KOPT-K1 (cell line): Measurements from ENCODE around the gene ZFHX3.
"Not testable (repeated sequence)": the region's sequence is repeated elsewhere in the genome, so short reads cannot be mapped to it uniquely, and the experiment has no call there.

Experiments
- H3K27ac ChIP-seq: fragments of 200-600 bp; sonication (generic); 2 replicates; pipeline ENCODE4 v1.5.1; 2016; ENCODE audit warnings: antibody characterized with exemption, mild to moderate bottlenecking, low read depth, low read length; ENCODE audit not compliant: poor library complexity, severe bottlenecking
- H3K36me3 ChIP-seq: fragments of 200-600 bp; sonication (generic); 2 replicates; pipeline ENCODE4 v1.5.1; 2017; ENCODE audit warnings: antibody characterized with exemption, mild to moderate bottlenecking, low read length, moderate library complexity; ENCODE audit not compliant: insufficient read depth
- H3K9me3 ChIP-seq: fragments of 200-600 bp; sonication (generic); 2 replicates; pipeline ENCODE4 v1.5.1; 2017; ENCODE audit warnings: antibody characterized with exemption, low read length, mild to moderate bottlenecking; ENCODE audit not compliant: insufficient read depth, poor library complexity, severe bottlenecking

ZFHX3 gene

GRCh38 chr16:73015612-73016487 is 32.1 kb downstream of the ZFHX3 start:
- no peak overlapping the region for H3K27ac ChIP-seq
- H3K36me3 ChIP-seq, result no peaks in the 10 kb centered on the region
- no peaks in the 10 kb centered on the region for H3K9me3 ChIP-seq

- H3K9me3 ChIP-seq, result no peaks in the 10 kb centered on the region
- no peak overlapping the region for H3K27ac ChIP-seq
- H3K36me3 ChIP-seq, result no peaks in the 10 kb centered on the region
These were observed 33.2 kb downstream of the ZFHX3 start for GRCh38 chr16:73014768-73015167.

GRCh38 chr16:73013974-73014373 is 34.0 kb downstream of the ZFHX3 start:
- H3K27ac ChIP-seq, result no peak overlapping the region
- no peaks in the 10 kb centered on the region for H3K9me3 ChIP-seq
- no peaks in the 10 kb centered on the region for H3K36me3 ChIP-seq

- no peak overlapping the region for H3K27ac ChIP-seq
- no peaks in the 10 kb centered on the region for H3K36me3 ChIP-seq
- no peaks in the 10 kb centered on the region for H3K9me3 ChIP-seq
These were observed 35.6 kb downstream of the ZFHX3 start for GRCh38 chr16:73012341-73012740.

GRCh38 chr16:73011926-73012325 is 36.0 kb downstream of the ZFHX3 start:
- H3K27ac ChIP-seq, result no peak overlapping the region
- no peaks in the 10 kb centered on the region for H3K9me3 ChIP-seq
- no peaks in the 10 kb centered on the region for H3K36me3 ChIP-seq

GRCh38 chr16:73010150-73010676 is 37.7 kb downstream of the ZFHX3 start:
- H3K9me3 ChIP-seq, result no peaks in the 10 kb centered on the region
- H3K27ac ChIP-seq, result no peak overlapping the region
- no peaks in the 10 kb centered on the region for H3K36me3 ChIP-seq

- H3K27ac ChIP-seq, H3K9me3 ChIP-seq, H3K36me3 ChIP-seq: not testable (repeated sequence)
These were observed 38.2 kb downstream of the ZFHX3 start for GRCh38 chr16:73009710-73010109.

GRCh38 chr16:73006026-73006425 is 41.9 kb downstream of the ZFHX3 start:
- Histone ChIP-seq H3K27ac (no peak overlapping the region), H3K9me3 (peaks cover 9% of the 10 kb centered on the region), H3K36me3 (no peaks in the 10 kb centered on the region)

- peaks cover 18% of the 10 kb centered on the region for H3K9me3 ChIP-seq
- no peaks in the 10 kb centered on the region for H3K36me3 ChIP-seq
- no peak overlapping the region for H3K27ac ChIP-seq
These were observed 45.1 kb downstream of the ZFHX3 start for GRCh38 chr16:73002866-73003265.

- Histone ChIP-seq H3K9me3 (peaks cover 18% of the 10 kb centered on the region), H3K27ac (no peak overlapping the region), H3K36me3 (no peaks in the 10 kb centered on the region)
These were observed 46.9 kb downstream of the ZFHX3 start for GRCh38 chr16:73000907-73001521.

GRCh38 chr16:73000020-73000906 is 47.7 kb downstream of the ZFHX3 start:
- Histone ChIP-seq H3K27ac (no peak overlapping the region), H3K36me3 (no peaks in the 10 kb centered on the region), H3K9me3 (peaks cover 18% of the 10 kb centered on the region)

GRCh38 chr16:72999541-73000019 is 48.3 kb downstream of the ZFHX3 start:
- H3K36me3 ChIP-seq, result no peaks in the 10 kb centered on the region
- peaks cover 18% of the 10 kb centered on the region for H3K9me3 ChIP-seq
- no peak overlapping the region for H3K27ac ChIP-seq

- H3K27ac ChIP-seq, result no peak overlapping the region
- peaks cover 18% of the 10 kb centered on the region for H3K9me3 ChIP-seq
- H3K36me3 ChIP-seq, result no peaks in the 10 kb centered on the region
These were observed 50.8 kb downstream of the ZFHX3 start for GRCh38 chr16:72997141-72997542.

- Histone ChIP-seq H3K9me3 (peaks cover 13% of the 10 kb centered on the region), H3K36me3 (no peaks in the 10 kb centered on the region), H3K27ac (no peak overlapping the region)
These were observed 51.5 kb downstream of the ZFHX3 start for GRCh38 chr16:72996291-72997062.
